H1 (cell line): ENCODE measurements around the gene DICER1. TPM values are rescaled to one million over a fixed set of nuclear protein-coding genes. Genes with fewer than 3 reads are reported as not detected.

Source experiments
- HDAC6 ChIP-seq: IDR thresholded peaks from one replicate; pipeline ENCODE4 v1.7.1; 2012; ENCODE audit warnings: low read depth, mild to moderate bottlenecking, inconsistent platforms, low read length, moderate library complexity
- JUN ChIP-seq: IDR thresholded peaks from 2 replicates; pipeline ENCODE4 v1.6.1; 2011; ENCODE audit warnings: low read depth, mild to moderate bottlenecking, improper control_type of control experiment, low read length
- POLR2AphosphoS5 ChIP-seq: IDR thresholded peaks from 2 replicates; pipeline ENCODE4 v1.6.1; 2011; ENCODE audit warnings: low read depth, low read length
- POU5F1 ChIP-seq: IDR thresholded peaks from 2 replicates; pipeline ENCODE4 v1.6.1; 2011; ENCODE audit warnings: low read depth, mild to moderate bottlenecking, low read length, moderate library complexity
- RBBP5 ChIP-seq: IDR thresholded peaks from 2 replicates; pipeline ENCODE4 v1.7.1; 2012; ENCODE audit warnings: low read depth, mild to moderate bottlenecking, inconsistent platforms, low read length, moderate library complexity, borderline replicate concordance
- SIN3A ChIP-seq, 2 experiments: IDR thresholded peaks in 1 of 2; conservative IDR thresholded peaks in 1 of 2; 2 replicates each; pipeline ENCODE4 v1.6.1; 2011 to 2012; ENCODE audit warnings: low read length in 2 of 2, improper control_type of control experiment in 1 of 2, low read depth in 1 of 2, mild to moderate bottlenecking in 1 of 2
- SP2 ChIP-seq: IDR thresholded peaks from 2 replicates; pipeline ENCODE4 v1.6.1; 2012; ENCODE audit warnings: mild to moderate bottlenecking, low read length, inconsistent platforms
- TBP ChIP-seq: IDR thresholded peaks from 2 replicates; pipeline ENCODE4 v1.6.1; 2011; ENCODE audit warnings: low read depth, low read length, improper control_type of control experiment
- ZNF274 ChIP-seq: IDR thresholded peaks from 2 replicates; pipeline ENCODE4 v1.7.0; 2012; ENCODE audit warnings: low read length, borderline replicate concordance; ENCODE audit errors: extremely low read depth
- polyA plus RNA-seq, 7 experiments: library from polyadenylated mRNA; depleted of rRNA in 3 of 7; stranded (reverse) in 5 of 7; unstranded in 2 of 7; fragments of >200 nt in 5 of 7; fragments of 200-250 nt in 2 of 7; gene quantifications; 1 replicate in 5 of 7; 2 replicates in 1 of 7; 4 replicates in 1 of 7; pipeline versions ENCODE4 v1.2.1 to v1.2.3, GENCODE V29; 2011 to 2013; ENCODE audit warnings: missing spikeins in 2 of 7, mixed read lengths in 2 of 7
- total RNA-seq: library from RNA; stranded (reverse); fragmentation: NEBNext Ultra II Directional; extraction: Animal tissue kit (Norgen Biotek cat#: 25700); gene quantifications from 2 replicates; pipeline ENCODE4 v1.2.1, GENCODE V29; 2021
- TF ChIP-seq, protein P1 (sequence below): fragments of 300-600 bp; sonication (generic); IDR thresholded peaks from 2 replicates; pipeline ENCODE4 v1.7.1; 2012; ENCODE audit warnings: low read length, moderate library complexity, mild to moderate bottlenecking, inconsistent platforms; ENCODE audit not compliant: insufficient replicate concordance

Gene DICER1
- total and polyA plus RNA-seq, 2 of the 8 experiments (the other 6 are each of a cell fraction or from before 2014, with no cell fraction given), result 11.9 to 61.8 TPM

GRCh38 chr14:95192311-95192710 is 35.0 kb upstream of the DICER1 start (continued):
- TF ChIP-seq, protein P1, sequence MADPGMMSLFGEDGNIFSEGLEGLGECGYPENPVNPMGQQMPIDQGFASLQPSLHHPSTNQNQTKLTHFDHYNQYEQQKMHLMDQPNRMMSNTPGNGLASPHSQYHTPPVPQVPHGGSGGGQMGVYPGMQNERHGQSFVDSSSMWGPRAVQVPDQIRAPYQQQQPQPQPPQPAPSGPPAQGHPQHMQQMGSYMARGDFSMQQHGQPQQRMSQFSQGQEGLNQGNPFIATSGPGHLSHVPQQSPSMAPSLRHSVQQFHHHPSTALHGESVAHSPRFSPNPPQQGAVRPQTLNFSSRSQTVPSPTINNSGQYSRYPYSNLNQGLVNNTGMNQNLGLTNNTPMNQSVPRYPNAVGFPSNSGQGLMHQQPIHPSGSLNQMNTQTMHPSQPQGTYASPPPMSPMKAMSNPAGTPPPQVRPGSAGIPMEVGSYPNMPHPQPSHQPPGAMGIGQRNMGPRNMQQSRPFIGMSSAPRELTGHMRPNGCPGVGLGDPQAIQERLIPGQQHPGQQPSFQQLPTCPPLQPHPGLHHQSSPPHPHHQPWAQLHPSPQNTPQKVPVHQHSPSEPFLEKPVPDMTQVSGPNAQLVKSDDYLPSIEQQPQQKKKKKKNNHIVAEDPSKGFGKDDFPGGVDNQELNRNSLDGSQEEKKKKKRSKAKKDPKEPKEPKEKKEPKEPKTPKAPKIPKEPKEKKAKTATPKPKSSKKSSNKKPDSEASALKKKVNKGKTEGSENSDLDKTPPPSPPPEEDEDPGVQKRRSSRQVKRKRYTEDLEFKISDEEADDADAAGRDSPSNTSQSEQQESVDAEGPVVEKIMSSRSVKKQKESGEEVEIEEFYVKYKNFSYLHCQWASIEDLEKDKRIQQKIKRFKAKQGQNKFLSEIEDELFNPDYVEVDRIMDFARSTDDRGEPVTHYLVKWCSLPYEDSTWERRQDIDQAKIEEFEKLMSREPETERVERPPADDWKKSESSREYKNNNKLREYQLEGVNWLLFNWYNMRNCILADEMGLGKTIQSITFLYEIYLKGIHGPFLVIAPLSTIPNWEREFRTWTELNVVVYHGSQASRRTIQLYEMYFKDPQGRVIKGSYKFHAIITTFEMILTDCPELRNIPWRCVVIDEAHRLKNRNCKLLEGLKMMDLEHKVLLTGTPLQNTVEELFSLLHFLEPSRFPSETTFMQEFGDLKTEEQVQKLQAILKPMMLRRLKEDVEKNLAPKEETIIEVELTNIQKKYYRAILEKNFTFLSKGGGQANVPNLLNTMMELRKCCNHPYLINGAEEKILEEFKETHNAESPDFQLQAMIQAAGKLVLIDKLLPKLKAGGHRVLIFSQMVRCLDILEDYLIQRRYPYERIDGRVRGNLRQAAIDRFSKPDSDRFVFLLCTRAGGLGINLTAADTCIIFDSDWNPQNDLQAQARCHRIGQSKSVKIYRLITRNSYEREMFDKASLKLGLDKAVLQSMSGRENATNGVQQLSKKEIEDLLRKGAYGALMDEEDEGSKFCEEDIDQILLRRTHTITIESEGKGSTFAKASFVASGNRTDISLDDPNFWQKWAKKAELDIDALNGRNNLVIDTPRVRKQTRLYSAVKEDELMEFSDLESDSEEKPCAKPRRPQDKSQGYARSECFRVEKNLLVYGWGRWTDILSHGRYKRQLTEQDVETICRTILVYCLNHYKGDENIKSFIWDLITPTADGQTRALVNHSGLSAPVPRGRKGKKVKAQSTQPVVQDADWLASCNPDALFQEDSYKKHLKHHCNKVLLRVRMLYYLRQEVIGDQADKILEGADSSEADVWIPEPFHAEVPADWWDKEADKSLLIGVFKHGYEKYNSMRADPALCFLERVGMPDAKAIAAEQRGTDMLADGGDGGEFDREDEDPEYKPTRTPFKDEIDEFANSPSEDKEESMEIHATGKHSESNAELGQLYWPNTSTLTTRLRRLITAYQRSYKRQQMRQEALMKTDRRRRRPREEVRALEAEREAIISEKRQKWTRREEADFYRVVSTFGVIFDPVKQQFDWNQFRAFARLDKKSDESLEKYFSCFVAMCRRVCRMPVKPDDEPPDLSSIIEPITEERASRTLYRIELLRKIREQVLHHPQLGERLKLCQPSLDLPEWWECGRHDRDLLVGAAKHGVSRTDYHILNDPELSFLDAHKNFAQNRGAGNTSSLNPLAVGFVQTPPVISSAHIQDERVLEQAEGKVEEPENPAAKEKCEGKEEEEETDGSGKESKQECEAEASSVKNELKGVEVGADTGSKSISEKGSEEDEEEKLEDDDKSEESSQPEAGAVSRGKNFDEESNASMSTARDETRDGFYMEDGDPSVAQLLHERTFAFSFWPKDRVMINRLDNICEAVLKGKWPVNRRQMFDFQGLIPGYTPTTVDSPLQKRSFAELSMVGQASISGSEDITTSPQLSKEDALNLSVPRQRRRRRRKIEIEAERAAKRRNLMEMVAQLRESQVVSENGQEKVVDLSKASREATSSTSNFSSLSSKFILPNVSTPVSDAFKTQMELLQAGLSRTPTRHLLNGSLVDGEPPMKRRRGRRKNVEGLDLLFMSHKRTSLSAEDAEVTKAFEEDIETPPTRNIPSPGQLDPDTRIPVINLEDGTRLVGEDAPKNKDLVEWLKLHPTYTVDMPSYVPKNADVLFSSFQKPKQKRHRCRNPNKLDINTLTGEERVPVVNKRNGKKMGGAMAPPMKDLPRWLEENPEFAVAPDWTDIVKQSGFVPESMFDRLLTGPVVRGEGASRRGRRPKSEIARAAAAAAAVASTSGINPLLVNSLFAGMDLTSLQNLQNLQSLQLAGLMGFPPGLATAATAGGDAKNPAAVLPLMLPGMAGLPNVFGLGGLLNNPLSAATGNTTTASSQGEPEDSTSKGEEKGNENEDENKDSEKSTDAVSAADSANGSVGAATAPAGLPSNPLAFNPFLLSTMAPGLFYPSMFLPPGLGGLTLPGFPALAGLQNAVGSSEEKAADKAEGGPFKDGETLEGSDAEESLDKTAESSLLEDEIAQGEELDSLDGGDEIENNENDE, result no peak
- TF ChIP-seq HDAC6 (no peak), ZNF274 (no peak), JUN (no peak), POLR2AphosphoS5 (no peak), SIN3A (conservative IDR thresholded peaks at IDR 0.05 in 1 of 2, IDR thresholded peaks at IDR 0.05 in 1 of 2; ENCODE audit: low read depth in 1 of 2, low read length in 2 of 2) (no peak), RBBP5 (no peak), SP2 (no peak), TBP (no peak), POU5F1 (no peak)
- TF ChIP-seq, all 59 proteins: peak for 0
